GM19397 (cell line): ENCODE measurements around the gene KIF22.
A peak's percentile ranks its signal among the peaks of the same experiment; 100 is the strongest.
"Not testable (repeated sequence)": the region's sequence is repeated elsewhere in the genome, so short reads cannot be mapped to it uniquely, and the experiment has no call there.

Source experiments
- ATAC-seq: cut with Tn5 transposase; IDR thresholded peaks from one replicate; pipeline ENCODE4 v1.9.1; 2021; ENCODE audit warnings: mild to moderate bottlenecking, moderate library complexity; ENCODE audit not compliant: unreplicated experiment

The KIF22 gene

GRCh38 chr16:29793153-29793552 is 2.6 kb downstream of the KIF22 start:
- not testable (repeated sequence) for ATAC-seq

GRCh38 chr16:29794231-29794710 is 3.7 kb downstream of the KIF22 start:
- no peak for ATAC-seq

- no peak for ATAC-seq
Observed at GRCh38 chr16:29802416-29802935, 11.9 kb downstream of the KIF22 start.

- no peak for ATAC-seq
Observed at GRCh38 chr16:29804020-29804419, 13.5 kb downstream of the KIF22 start.

GRCh38 chr16:29804455-29805231 is 14.1 kb downstream of the KIF22 start:
- no peak for ATAC-seq

GRCh38 chr16:29805232-29806098 is 14.9 kb downstream of the KIF22 start:
- ATAC-seq: peak; percentile 59

GRCh38 chr16:29806099-29806579 is 15.6 kb downstream of the KIF22 start, which contains the start of gene MAZ:
TSS of gene MAZ (plus strand) at chr16:29806529. CDS start at chr16:29806702, 173 bp downstream.
- no peak for ATAC-seq

GRCh38 chr16:29806641-29807425 is 16.3 kb downstream of the KIF22 start:
- ATAC-seq: no peak

- no peak for ATAC-seq
Observed at GRCh38 chr16:29807426-29808218, 17.1 kb downstream of the KIF22 start.

- ATAC-seq: no peak
Observed at GRCh38 chr16:29808219-29808900, 17.8 kb downstream of the KIF22 start.

GRCh38 chr16:29809031-29809747 is 18.6 kb downstream of the KIF22 start:
- ATAC-seq: no peak

GRCh38 chr16:29809850-29810698 is 19.5 kb downstream of the KIF22 start:
- ATAC-seq: no peak

GRCh38 chr16:29810699-29811169 is 20.2 kb downstream of the KIF22 start:
- no peak for ATAC-seq

GRCh38 chr16:29811170-29811895 is 20.8 kb downstream of the KIF22 start:
- no peak for ATAC-seq

GRCh38 chr16:29811896-29812665 is 21.5 kb downstream of the KIF22 start, which contains the start of gene PRRT2:
TSS of gene PRRT2 (plus strand) at chr16:29812193. CDS start at chr16:29813055, 862 bp downstream.
- no peak for ATAC-seq
